NT2/D1 (cell line): ENCODE results near the gene TXNL4A.

ENCODE experiments used
- SUZ12 ChIP-seq: IDR thresholded peaks from 2 replicates; pipeline ENCODE4 v1.6.1; 2011; ENCODE audit not compliant: insufficient read length, insufficient read depth; ENCODE audit errors: extremely low read depth
- YY1 ChIP-seq: IDR thresholded peaks from 2 replicates; pipeline ENCODE4 v1.6.1; 2011; ENCODE audit not compliant: insufficient read length, insufficient read depth

GRCh38 chr18:80023173-80023572 lies 34.8 kb upstream of the TXNL4A start:
- TF ChIP-seq SUZ12 (no peak), YY1 (no peak)
